Islet precursor cell (in vitro differentiated cells): Measurements from ENCODE around the gene NPTN.
"Not testable (repeated sequence)": the region's sequence is repeated elsewhere in the genome, so short reads cannot be mapped to it uniquely, and the experiment has no call there.

ENCODE experiments used
- DNase-seq: peaks from one replicate; pipeline ENCODE4 v3.0.0-alpha.2; 2018

Gene NPTN

GRCh38 chr15:73600413-73601335 lies 32.5 kb downstream of the NPTN start:
- no peak for DNase-seq

GRCh38 chr15:73599934-73600333 lies 33.3 kb downstream of the NPTN start:
- DNase-seq, result peak; percentile 78

GRCh38 chr15:73598530-73599160 lies 34.5 kb downstream of the NPTN start:
- DNase-seq, result no peak

- DNase-seq, result no peak
These were observed 36.1 kb downstream of the NPTN start for GRCh38 chr15:73597036-73597638.

GRCh38 chr15:73596174-73596573 lies 37.0 kb downstream of the NPTN start:
- no peak for DNase-seq

GRCh38 chr15:73594109-73594508 lies 39.1 kb downstream of the NPTN start:
- no peak for DNase-seq

- no peak for DNase-seq
These were observed 39.7 kb downstream of the NPTN start for GRCh38 chr15:73593304-73594074.

GRCh38 chr15:73590263-73590662 lies 42.9 kb downstream of the NPTN start:
- DNase-seq, result no peak

GRCh38 chr15:73589766-73590165 lies 43.4 kb downstream of the NPTN start:
- no peak for DNase-seq

- DNase-seq, result no peak
These were observed 47.1 kb downstream of the NPTN start for GRCh38 chr15:73585871-73586654.

GRCh38 chr15:73584699-73585420 lies 48.3 kb downstream of the NPTN start:
- DNase-seq, result no peak

- DNase-seq, result no peak
These were observed 49.6 kb downstream of the NPTN start for GRCh38 chr15:73583544-73583943.

- DNase-seq, result no peak
These were observed 50.3 kb downstream of the NPTN start for GRCh38 chr15:73582851-73583379.

GRCh38 chr15:73578026-73578425 lies 55.2 kb downstream of the NPTN start:
- DNase-seq, result no peak

- DNase-seq, result not testable (repeated sequence)
These were observed 55.6 kb downstream of the NPTN start for GRCh38 chr15:73577593-73577992.

- DNase-seq, result no peak
These were observed 57.4 kb downstream of the NPTN start for GRCh38 chr15:73575636-73576247.

GRCh38 chr15:73573572-73573971 lies 59.6 kb downstream of the NPTN start:
- DNase-seq, result no peak

- DNase-seq, result no peak
These were observed 60.2 kb downstream of the NPTN start for GRCh38 chr15:73573037-73573436.

GRCh38 chr15:73572296-73572695 lies 60.9 kb downstream of the NPTN start:
- DNase-seq, result no peak

- DNase-seq, result no peak
These were observed 61.8 kb downstream of the NPTN start for GRCh38 chr15:73571346-73571745.
